ENCODE data around the gene SRD5A1.
A peak's percentile ranks its signal among the peaks of the same experiment; 100 is the strongest.

SRD5A1 gene
- total RNA-seq = 5.0 to 11.4 reads per million in 2 experiments

GRCh38 chr5:6632888-6633468, at the start of gene SRD5A1, which contains the start of gene NSUN2:
Gene SRD5A1, plus strand, starts transcription at chr5:6633440. Its CDS starts 137 bp downstream, at chr5:6633577.
Gene NSUN2, minus strand, starts transcription at chr5:6633044. Its CDS starts 65 bp downstream, at chr5:6632979.
- peak; percentile 86 for DNase-seq (ENCODE audit: low read depth)

- DNase-seq (ENCODE audit: low read depth) = no peak
Measured at GRCh38 chr5:6584101-6584645, 49.1 kb upstream of the SRD5A1 start.

GRCh38 chr5:6584727-6585126, 48.5 kb upstream of the SRD5A1 start:
- no peak for DNase-seq (ENCODE audit: low read depth)

- DNase-seq (ENCODE audit: low read depth) = no peak
Measured at GRCh38 chr5:6585168-6585567, 48.1 kb upstream of the SRD5A1 start.

GRCh38 chr5:6585939-6586646, 47.1 kb upstream of the SRD5A1 start:
- no peak for DNase-seq (ENCODE audit: low read depth)

- no peak for DNase-seq (ENCODE audit: low read depth)
Measured at GRCh38 chr5:6586647-6587042, 46.6 kb upstream of the SRD5A1 start.

- DNase-seq (ENCODE audit: low read depth) = no peak
Measured at GRCh38 chr5:6587171-6587570, 46.1 kb upstream of the SRD5A1 start.

- no peak for DNase-seq (ENCODE audit: low read depth)
Measured at GRCh38 chr5:6590581-6590980, 42.7 kb upstream of the SRD5A1 start.

GRCh38 chr5:6591671-6592288, 41.5 kb upstream of the SRD5A1 start:
- DNase-seq (ENCODE audit: low read depth) = no peak

- DNase-seq (ENCODE audit: low read depth) = no peak
Measured at GRCh38 chr5:6592601-6593000, 40.6 kb upstream of the SRD5A1 start.

- no peak for DNase-seq (ENCODE audit: low read depth)
Measured at GRCh38 chr5:6593148-6594016, 39.9 kb upstream of the SRD5A1 start.

GRCh38 chr5:6594066-6594465, 39.2 kb upstream of the SRD5A1 start:
- no peak for DNase-seq (ENCODE audit: low read depth)

- DNase-seq (ENCODE audit: low read depth) = no peak
Measured at GRCh38 chr5:6595405-6595804, 37.8 kb upstream of the SRD5A1 start.

GRCh38 chr5:6596388-6596787, 36.9 kb upstream of the SRD5A1 start:
- DNase-seq (ENCODE audit: low read depth) = no peak

GRCh38 chr5:6597557-6597956, 35.7 kb upstream of the SRD5A1 start:
- no peak for DNase-seq (ENCODE audit: low read depth)

- DNase-seq (ENCODE audit: low read depth) = no peak
Measured at GRCh38 chr5:6598351-6598900, 34.8 kb upstream of the SRD5A1 start.

GRCh38 chr5:6599739-6600138, 33.5 kb upstream of the SRD5A1 start:
- DNase-seq (ENCODE audit: low read depth) = no peak

- DNase-seq (ENCODE audit: low read depth) = no peak
Measured at GRCh38 chr5:6601271-6601670, 32.0 kb upstream of the SRD5A1 start.

GRCh38 chr5:6601816-6602215, 31.4 kb upstream of the SRD5A1 start:
- no peak for DNase-seq (ENCODE audit: low read depth)

- no peak for DNase-seq (ENCODE audit: low read depth)
Measured at GRCh38 chr5:6602441-6602840, 30.8 kb upstream of the SRD5A1 start.

GRCh38 chr5:6603643-6604042, 29.6 kb upstream of the SRD5A1 start:
- DNase-seq (ENCODE audit: low read depth) = no peak

GRCh38 chr5:6604341-6604740, 28.9 kb upstream of the SRD5A1 start:
- DNase-seq (ENCODE audit: low read depth) = no peak
